HG03460 (cell line): ENCODE measurements around the gene UBA5.

Experiments used
- ATAC-seq: cut with Tn5 transposase; IDR thresholded peaks from one replicate; pipeline ENCODE4 v1.9.1; 2021; ENCODE audit not compliant: unreplicated experiment

Gene UBA5

DNA sequence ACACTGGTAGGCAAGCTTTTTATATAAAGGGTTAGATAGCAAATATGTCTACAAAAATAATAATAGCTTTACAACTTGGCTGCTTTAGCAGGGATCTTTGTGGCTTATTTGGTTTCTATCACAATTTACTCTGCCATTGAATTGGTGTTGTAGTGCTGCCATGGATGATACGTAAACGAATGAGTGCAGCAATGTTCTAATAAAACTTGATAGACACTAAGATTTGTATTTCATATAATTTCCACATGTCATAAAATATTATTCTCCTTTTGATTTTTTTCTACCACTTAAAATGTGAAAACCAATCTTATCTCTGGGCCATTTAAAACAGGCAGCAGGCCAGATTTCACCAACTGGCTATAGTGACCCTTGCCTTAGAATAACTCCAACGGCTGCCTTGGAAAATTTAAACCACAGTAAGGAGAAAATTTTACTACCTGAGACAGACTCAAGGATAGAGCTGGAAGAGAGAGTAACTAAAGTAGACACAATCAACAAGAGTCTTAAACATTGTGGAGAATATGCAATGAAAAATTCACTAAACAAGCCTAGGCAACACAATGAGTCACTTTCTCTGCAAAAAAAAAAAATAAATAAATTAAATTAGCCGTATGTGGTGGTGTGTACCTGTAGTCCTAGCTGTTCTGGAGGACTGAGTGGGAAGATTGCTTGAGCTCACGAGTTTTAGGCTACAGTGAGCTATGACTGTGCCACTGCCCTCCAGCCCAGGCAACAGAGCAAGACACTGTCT lies 54.0 kb downstream of the UBA5 start:
- no peak for ATAC-seq

DNA sequence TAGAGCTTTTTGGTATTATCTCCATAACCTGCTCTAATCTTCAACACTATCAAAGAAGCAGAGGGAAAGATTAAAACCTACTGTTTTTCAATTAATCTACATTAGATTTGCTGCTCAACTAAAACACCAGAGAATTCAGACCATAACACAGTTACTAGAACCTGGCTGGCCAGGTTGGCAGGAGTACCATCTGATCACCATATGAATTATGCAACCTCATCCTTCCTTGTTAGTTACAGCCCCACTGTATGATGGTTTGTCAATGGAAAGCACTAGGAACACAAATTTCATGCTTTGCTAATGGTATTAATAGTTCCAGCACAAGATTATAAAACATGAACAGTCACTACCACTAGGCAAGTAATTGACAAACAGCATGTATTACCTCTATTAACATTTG lies 56.2 kb downstream of the UBA5 start:
- no peak for ATAC-seq

- ATAC-seq, result no peak
Measured at GRCh38 chr3:132720228-132720627, 60.1 kb downstream of the UBA5 start.

DNA sequence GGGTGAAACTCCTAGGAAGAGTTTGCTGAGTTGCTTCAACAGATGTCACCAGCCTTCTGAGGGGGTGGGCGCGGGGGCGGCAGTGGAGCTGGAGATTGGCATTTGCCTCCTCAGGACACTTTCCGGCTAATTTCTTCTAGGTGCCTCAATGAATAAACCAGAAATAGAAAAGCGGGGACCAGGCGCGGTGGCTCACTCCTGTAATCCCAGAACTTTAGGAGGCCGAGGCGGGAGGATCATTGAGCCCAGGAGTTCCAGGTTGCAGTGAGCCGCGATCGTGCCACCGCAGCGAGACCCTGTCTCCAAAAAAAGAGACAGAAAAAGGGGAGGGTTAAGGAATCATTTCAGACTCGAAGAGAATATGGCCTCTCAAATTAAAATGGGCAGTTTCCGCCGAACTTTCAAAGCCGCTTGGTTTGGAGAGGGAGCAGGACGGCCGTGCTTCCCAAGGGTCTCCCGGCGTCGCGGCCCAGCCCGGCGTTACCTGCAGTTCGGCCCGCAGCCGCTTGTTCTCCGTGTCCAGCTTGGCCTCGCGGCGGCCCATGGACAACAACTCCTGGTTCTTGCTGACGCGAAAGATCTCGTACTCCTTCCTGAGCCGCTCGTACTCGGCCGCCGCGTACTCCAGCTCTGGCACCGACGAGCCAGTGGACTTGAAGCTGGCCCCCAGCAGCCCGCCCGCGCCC lies 61.5 kb downstream of the UBA5 start:
- peak; percentile 23 for ATAC-seq

DNA sequence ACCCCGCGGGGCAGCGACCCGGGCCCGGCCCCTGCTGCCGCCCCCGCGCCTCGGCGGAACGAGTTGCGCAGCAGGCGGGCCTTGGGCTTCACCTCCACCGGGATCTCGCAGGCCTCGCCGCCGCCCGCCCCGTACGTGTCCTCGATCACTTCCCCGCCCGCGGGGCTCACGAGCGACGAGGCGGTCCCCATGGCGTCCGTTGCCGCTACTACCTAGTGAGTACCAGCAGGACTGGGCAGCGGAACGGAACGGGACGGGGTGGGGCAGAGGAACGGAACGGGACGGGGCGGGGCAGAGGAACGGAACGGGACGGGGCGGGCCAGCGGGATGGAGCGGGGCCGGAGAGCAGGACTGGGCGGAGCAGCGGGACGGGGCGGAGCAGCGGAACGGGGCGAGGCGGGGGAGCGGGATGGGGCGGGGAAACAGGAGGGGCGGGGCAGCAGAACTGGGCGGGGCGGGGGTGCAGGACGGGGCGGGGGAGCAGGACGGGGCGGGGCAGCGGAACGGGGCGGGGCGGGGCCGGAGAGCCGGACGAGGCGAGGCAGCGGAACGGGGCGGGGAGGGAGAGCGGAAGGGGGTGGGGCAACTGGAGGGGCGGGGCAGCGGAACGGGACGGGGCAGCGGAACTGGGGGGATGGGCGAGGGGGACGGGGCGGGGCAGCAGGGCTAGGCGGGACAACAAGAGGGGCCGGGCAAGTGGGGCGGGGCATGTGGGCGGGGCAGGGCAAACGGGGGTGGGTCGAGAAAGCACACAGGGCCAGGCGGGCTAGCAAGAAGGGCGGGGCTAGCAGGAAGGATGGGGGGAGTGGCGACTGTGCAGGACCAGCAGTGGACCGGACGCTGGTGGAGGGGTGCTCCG lies 62.3 kb downstream of the UBA5 start, which contains the start of gene NPHP3:
NPHP3 (minus strand) TSS at position 245 of the 859 bp plus-strand sequence; CDS start at position 191, 54 bp downstream.
- ATAC-seq, result peak; percentile 84

GRCh38 chr3:132723024-132723950 lies 63.2 kb downstream of the UBA5 start:
- ATAC-seq, result no peak

DNA sequence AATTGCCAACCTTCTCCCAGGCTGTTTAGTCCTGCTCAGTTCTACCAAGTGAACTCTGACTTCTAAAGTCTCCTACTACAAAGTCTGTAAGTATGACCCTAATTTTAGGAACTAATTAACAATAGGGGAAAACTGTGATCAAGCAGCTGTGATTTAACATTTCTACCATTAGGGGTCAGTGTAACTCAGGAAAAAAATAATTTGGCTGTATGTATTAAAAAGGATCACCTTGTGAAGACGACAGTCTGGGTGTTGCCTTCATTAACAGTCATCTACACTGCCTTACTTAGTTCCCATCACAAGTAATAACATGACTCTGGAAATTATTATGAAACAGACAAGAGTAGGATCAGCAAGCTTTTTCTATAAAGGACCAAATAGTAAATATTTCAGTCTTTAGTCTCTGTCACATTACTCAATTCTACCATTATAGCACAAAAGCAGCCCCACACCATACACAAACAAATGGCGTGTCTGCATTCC lies 66.3 kb downstream of the UBA5 start:
- no peak for ATAC-seq
